ENCODE data around the gene RAPGEF1.

Gene RAPGEF1

DNA sequence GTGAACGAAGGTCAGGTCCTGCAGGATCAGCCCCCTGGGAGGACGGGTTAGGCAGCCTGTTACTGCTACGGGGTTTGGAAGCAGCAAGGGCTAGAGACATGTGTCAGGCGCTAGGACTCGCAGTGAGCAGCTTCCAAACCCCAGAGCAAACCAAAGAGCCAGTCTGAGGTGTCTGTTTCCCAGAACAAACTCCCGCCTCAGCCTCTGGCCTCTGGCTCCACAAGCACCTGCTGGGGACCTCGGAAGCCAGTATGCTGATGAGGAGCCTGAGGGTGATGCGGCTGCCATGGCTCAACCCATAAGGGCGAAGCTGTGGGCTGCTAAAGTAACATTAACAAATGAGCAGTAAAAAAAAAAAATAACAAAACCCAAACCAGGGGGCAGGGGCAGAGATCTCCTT, 159.5 kb downstream of the RAPGEF1 start:
- DNase-seq = no peak

GRCh38 chr9:131579789-131580211, 160.1 kb downstream of the RAPGEF1 start:
- no peak for DNase-seq

- DNase-seq = no peak
Observed at GRCh38 chr9:131578731-131579504, 161.0 kb downstream of the RAPGEF1 start.

DNA sequence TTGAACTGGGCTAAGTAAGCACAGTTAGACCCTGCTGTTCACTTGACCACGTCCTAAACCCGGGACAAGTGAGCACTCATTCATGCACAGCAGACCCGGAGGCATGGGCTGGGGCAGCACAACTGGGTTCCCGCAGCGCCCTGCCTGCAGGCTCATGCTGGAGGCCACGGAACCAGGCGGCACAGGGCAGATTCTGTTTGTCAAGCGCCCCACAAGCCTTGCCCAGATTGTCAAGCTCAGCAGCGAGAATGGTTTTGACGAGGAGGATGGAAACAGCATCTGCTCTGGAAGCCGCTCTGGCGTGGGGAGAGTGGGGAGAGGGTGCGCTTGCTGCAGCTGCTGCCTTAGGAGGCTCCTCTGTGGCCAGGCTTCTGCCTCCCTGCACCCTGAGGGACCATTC, 161.9 kb downstream of the RAPGEF1 start:
- DNase-seq = no peak

DNA sequence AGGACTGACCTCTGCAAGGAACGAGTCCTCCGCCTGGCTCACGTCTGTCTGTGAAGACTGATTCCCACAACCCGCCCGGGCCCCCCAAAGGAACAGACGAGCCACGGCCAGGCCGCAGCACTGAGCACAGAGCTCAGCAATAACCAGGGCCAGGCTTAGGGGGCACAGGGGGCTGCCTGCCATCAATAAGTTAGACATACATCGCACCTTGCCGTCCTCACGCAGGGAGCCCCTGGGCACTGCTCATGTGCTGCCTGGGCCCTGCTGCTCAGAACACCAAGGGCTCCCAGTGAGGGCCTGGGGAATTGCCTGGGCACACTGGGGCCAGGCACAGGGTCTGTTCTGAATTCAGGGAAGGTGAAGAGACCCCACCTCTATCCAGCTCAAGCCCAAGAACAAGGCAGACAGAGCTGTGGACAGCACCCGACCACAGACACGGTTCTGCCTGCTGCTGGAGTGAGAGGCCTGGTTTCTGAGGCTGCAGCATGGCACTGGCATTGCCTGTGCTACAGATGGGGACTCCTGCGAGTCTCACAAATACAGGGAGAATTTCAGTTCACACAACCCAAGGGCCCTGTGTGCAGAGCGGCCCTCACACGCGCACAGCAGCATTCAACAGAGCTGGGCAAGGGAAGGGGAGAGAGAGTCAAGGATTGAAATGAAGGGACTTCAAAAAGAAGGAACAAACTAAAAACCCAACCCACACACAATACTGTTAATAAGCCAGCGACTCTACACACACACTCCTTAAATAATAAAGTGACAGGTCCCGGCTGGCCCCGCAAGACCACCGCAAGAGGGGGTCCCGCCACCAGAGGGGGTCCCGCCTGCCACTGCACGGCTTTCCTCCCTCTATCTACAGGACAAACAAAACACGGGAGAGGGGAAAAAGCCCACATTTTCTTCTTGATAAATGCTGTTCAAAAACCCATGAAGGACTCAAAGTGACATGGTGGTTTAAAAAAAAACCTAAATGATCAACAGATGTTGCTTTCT, 162.6 kb downstream of the RAPGEF1 start:
- no peak for DNase-seq

GRCh38 chr9:131575946-131576853, 163.7 kb downstream of the RAPGEF1 start:
- no peak for DNase-seq

DNA sequence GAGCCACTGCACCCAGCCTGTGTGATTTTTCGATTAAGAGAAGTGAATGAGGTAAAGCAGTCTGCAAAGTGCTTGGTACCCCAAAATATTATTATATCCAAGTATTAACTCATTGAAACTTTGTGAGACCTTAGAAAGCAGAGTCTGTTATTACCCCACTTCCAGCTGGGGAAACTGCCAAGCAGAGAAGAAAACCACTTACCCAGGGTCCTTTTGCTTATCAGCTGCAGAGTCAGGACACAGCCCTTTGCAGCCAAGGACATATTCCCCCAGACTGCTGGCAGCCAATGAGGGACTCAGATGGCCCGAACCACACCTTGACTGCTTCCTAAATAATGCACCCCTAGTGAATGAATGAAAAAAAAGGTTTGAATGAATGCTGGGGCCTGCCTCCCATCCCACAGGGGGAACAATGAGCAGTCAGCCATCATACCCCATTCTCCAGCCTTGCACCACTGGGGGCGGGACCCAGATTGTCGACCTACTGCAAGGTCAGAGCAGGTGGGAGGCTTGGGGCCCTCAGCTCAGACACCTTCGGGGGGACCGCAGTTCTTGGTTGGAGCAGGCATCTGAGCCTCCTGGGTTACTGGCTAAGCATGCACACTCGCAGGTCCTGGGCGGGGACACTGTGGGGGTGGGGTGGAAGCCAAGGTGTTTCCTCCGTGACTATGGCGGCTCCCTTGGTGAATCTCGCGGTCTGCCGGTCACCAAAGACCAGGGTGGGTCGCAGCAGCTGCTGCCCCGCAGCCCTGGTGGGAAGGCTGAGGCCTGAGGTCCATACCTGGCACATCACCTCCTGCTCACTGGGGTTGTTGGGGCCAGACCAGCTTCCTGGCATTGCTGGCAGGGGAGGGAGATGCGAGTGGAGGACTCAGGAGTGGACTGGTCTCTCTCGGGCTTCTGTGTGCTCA, 164.9 kb downstream of the RAPGEF1 start:
- DNase-seq = no peak

DNA sequence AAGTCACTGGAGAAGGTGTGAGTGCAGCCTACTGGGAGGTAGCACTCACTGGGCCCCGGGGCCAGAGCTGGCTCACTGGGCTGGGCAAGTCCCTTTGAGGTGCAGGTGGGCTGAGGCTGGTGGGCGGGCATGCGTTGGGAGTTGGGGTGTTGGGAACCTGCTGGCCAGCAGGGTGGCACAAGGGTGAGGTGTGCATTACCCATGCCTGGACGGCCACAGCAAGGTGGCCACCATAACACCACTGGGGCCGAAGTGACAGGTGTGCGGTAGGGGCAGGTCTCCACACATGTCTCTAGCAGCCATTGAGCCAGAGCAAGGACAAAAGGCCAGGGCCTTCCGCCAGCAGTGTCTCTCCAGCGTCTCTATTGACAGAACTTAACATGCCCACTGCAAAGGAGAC, 172.0 kb downstream of the RAPGEF1 start:
- no peak for DNase-seq

DNA sequence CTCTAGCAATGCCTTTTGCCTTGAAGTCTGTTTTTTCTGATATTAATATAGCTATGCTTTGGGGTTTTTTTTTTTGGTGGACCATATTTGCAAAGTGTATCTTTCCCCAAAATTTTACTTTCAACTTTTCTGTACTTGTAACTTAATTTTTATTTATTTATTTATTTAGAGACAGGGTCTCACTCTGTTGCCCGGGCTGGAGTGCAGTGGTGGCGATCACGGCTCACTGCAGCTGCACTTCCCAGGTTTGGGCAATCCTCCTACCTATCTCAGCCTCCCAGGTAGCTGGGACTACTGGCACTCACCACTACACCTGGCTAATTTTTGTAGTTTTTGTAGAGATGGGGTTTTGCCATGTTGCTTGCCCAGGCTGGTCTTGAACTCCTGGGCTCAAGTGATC, 173.7 kb downstream of the RAPGEF1 start:
- no peak for DNase-seq

DNA sequence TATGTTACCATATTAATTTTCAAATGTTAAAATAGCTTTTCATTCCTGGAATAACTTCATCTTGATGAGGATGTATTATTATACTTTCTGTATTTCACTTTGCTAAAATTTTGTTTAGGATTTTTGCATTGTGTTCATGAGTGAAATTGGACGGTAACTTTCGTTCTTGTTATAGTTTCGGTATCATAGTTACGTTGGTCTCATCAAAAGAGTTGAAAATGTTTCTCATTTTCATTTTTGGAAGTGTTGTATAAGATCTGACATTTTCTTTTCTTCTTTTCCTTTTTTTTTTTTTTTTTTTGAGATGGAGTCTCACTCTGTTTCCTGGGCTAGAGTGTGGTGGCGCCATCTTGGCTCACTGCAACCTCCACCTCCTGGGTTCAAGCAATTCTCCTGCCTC, 174.5 kb downstream of the RAPGEF1 start:
- no peak for DNase-seq

DNA sequence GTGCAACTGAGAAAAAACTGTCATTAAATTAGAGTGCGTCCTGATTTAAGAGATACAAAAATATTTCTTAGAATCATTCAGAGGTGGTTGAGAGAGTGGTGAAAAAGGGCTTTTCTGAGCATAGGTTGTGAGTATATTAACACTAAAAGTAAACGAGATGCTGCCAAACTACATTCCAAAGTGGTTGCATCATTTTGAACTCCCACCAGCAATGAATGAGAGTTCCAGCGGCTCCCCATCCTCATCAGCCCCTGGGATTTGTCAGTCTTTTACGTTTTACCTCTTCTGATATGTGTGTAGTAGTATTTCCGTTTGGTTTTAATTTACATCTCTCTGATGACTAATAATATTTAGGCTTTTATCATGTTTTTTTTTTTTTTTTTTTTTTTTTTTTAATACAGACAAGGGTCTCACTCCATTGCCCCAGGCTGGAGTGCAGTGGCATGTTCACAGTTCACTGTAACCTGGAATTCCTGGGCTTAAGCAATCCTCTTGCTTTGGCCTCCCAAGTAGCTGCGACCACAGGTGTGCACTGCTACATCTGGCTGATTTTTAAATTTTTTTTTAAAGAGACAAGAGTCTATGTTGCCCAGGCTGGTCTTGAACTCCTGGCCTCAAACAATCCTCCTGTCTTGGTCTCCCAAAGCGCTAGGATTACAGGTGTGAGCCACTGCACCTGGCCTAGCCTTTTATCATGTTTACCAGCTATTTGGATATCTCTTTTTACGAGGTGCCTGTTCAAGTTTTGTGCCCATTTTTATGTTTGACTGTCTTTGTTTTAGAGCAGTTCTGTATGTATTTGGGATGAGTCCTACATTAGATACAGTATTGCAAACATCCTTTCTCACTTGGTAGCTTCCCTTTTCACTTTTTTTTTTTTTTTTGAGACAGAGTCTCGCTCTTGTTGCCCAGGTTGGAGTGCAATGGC, 177.6 kb downstream of the RAPGEF1 start:
- no peak for DNase-seq

- DNase-seq = no peak
Observed at GRCh38 chr9:131559421-131560000, 180.4 kb downstream of the RAPGEF1 start.

GRCh38 chr9:131557855-131558548, 181.9 kb downstream of the RAPGEF1 start:
- DNase-seq = no peak

DNA sequence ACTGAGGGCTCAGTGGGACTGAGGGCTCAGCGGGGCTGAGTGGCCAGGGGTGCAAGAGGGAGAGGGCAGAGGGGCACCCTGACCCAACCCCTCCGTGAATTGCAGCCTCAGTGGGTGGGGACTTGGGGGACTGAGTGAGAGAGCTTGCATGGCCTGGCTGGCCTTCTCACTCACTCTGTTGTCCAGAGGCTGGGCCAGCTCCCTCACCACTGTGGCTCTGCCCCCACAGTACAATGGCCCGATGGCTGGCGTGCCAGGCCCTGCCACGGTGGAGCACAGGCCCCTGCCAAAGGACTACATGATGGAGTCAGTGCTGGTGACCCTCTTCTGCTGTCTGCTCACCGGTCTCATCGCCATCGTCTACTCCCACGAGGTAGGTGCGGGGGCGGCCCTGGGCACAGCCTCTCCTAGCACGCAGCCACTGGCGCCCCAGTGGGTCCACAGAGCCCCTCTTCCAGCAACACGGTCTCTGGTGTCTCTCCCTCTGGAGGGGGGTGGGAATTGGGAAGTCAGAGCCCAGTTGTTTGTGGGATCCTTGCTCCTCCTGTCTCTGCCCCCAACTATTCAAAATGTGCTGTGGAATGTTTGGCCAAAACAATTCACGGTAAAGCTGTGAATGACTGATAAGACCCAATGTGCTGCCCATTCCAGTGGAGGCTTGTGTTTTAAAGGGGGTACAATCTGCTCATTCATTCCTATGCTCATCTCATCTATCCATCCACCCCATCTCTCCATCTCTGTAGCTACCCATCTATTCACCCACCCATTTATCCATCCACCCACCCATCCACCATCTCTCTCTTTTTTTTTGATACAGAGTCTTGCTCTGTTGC, 183.8 kb downstream of the RAPGEF1 start:
- no peak for DNase-seq

GRCh38 chr9:131554843-131555351, 185.0 kb downstream of the RAPGEF1 start:
- DNase-seq = no peak

- DNase-seq = no peak
Observed at GRCh38 chr9:131554087-131554842, 185.6 kb downstream of the RAPGEF1 start.

- DNase-seq = no peak
Observed at GRCh38 chr9:131552030-131552429, 187.8 kb downstream of the RAPGEF1 start.
